Keratinocyte (primary cell): ENCODE measurements around the gene DTNBP1. TPM values are rescaled to one million over a fixed set of nuclear protein-coding genes. Genes with fewer than 3 reads are reported as not detected.

Source experiments
- DNase-seq: peaks from one replicate; pipeline ENCODE4 v3.0.0-alpha.2; 2011; ENCODE audit warnings: low read depth, missing footprints, low spot score
- FAIRE-seq: peaks from 2 replicates; lab custom pipeline; 2011; peaks lifted over from hg19 to GRCh38; lab: Jason Lieb, UNC
- H2AFZ ChIP-seq: 2 replicates; pipeline ENCODE4 v1.6.0; 2012; ENCODE audit warnings: low read length, control low read depth, inconsistent platforms; ENCODE audit not compliant: control insufficient read depth
- H3K27ac ChIP-seq: 2 replicates; pipeline ENCODE4 v1.5.1; 2011; ENCODE audit warnings: low read length; ENCODE audit not compliant: control insufficient read depth, insufficient read depth
- H3K27me3 ChIP-seq: 3 replicates; pipeline ENCODE4 v1.6.0; 2011; ENCODE audit warnings: low read length; ENCODE audit not compliant: control insufficient read depth, insufficient read depth; ENCODE audit errors: extremely low read depth
- H3K36me3 ChIP-seq, 2 experiments: 2 replicates in 1 of 2; 3 replicates in 1 of 2; pipeline ENCODE4 v1.5.1; 2011; ENCODE audit warnings: low read length in 2 of 2, mild to moderate bottlenecking in 1 of 2; ENCODE audit not compliant: control insufficient read depth in 2 of 2, insufficient read depth in 2 of 2; ENCODE audit errors: extremely low read depth in 1 of 2
- H3K4me1 ChIP-seq: 3 replicates; pipeline ENCODE4 v1.5.1; 2011; ENCODE audit warnings: low read length; ENCODE audit not compliant: control insufficient read depth, insufficient read depth; ENCODE audit errors: extremely low read depth
- H3K4me2 ChIP-seq: 3 replicates; pipeline ENCODE4 v1.6.0; 2011; ENCODE audit warnings: low read depth, low read length; ENCODE audit not compliant: control insufficient read depth, insufficient read depth; ENCODE audit errors: extremely low read depth
- H3K4me3 ChIP-seq, 3 experiments: fragments of 200-600 bp in 1 of 3; sonication (generic) in 1 of 3; 2 replicates in 2 of 3; 3 replicates in 1 of 3; pipeline ENCODE4 v1.5.1; 2011 to 2016; ENCODE audit warnings: low read length in 3 of 3, mild to moderate bottlenecking in 3 of 3, control low read depth in 2 of 3, inconsistent platforms in 1 of 3, low read depth in 1 of 3, mixed read lengths in 1 of 3, mixed run types in 1 of 3, moderate library complexity in 1 of 3; ENCODE audit not compliant: control insufficient read depth in 2 of 3, insufficient read depth in 2 of 3; ENCODE audit errors: extremely low read depth in 1 of 3
- H3K79me2 ChIP-seq: 2 replicates; pipeline ENCODE4 v1.6.0; 2012; ENCODE audit warnings: low read length; ENCODE audit not compliant: control insufficient read depth, insufficient read depth
- H3K9ac ChIP-seq: 3 replicates; pipeline ENCODE4 v1.6.0; 2011; ENCODE audit warnings: low read length; ENCODE audit not compliant: control insufficient read depth, insufficient read depth; ENCODE audit errors: extremely low read depth
- H3K9me1 ChIP-seq: 3 replicates; pipeline ENCODE4 v1.6.0; 2011; ENCODE audit warnings: low read length; ENCODE audit not compliant: control insufficient read depth, insufficient read depth; ENCODE audit errors: extremely low read depth
- H3K9me3 ChIP-seq: 2 replicates; pipeline ENCODE4 v1.5.1; 2012; ENCODE audit warnings: low read depth, low read length; ENCODE audit not compliant: control insufficient read depth
- H4K20me1 ChIP-seq: 3 replicates; pipeline ENCODE4 v1.6.0; 2011; ENCODE audit warnings: low read length; ENCODE audit not compliant: control insufficient read depth, insufficient read depth; ENCODE audit errors: extremely low read depth
- EZH2 ChIP-seq: IDR thresholded peaks from one replicate; pipeline ENCODE4 v1.6.1; 2012; ENCODE audit warnings: inconsistent platforms, mild to moderate bottlenecking, low read length, moderate library complexity
- dilution Hi-C: fragments of 300-500 bp; cut with MboI; formaldehyde crosslinking; loops from one replicate; pipeline ENCODE4 v1.7.0; 2020; ENCODE audit warnings: low sequenced_read_pairs; ENCODE audit not compliant: extremely low pct_ligation_motif_present
- polyA plus RNA-seq, 5 experiments: library from polyadenylated mRNA; depleted of rRNA in 3 of 5; stranded (reverse) in 3 of 5; stranded (forward) in 1 of 5; unstranded in 1 of 5; fragments of >200 nt; gene quantifications; 1 replicate in 1 of 5; 2 replicates in 3 of 5; 3 replicates in 1 of 5; pipeline versions ENCODE4 v1.2.1 to v1.2.3, GENCODE V29; 2011 to 2012; ENCODE audit warnings: missing spikeins in 2 of 5, low read depth in 1 of 5, low replicate concordance in 1 of 5
- TF ChIP-seq, protein P1 (sequence below), 3 experiments: IDR thresholded peaks in 1 of 3; conservative IDR thresholded peaks in 1 of 3; optimal IDR thresholded peaks in 1 of 3; 2 replicates in 2 of 3; 3 replicates in 1 of 3; pipeline versions ENCODE3 to v1.5.1; 2011; ENCODE audit warnings: low read length in 3 of 3, mild to moderate bottlenecking in 3 of 3, moderate library complexity in 2 of 3, control low read depth in 1 of 3, inconsistent platforms in 1 of 3; ENCODE audit not compliant: insufficient read depth in 2 of 3; ENCODE audit errors: extremely low read depth in 1 of 3

Gene DTNBP1
- polyA plus RNA-seq, 1 donor (not counting 4 experiments of a cell fraction or from before 2014, with no cell fraction given): 11.5 TPM

DNA sequence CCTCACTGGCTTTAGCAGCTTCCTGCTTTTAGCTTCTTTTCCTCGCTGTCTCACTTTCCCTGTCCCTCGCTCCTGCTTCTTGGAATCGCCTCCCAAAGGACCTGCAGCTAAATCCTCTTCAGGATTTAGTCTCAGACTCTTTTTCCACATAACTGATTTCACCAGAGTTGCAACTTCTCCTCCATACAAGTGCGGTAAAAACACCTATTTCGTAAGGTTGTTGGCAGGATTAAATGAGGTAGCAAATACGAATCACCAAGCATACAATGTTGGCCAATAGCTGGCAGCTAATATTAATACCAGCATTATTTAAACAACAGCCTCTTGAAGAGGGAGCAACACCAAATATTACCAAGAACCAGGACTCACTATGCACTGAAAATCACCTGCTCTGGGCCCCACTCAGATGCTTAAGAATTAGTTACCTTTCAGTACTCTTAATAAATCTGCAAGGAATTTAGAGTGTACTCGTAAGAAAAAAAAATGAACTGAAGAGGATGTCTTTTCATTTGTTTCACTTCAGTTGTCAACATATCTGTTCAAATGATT lies 123.0 kb downstream of the DTNBP1 start:
- DNase-seq (no peak), FAIRE-seq (no peak)
- dilution Hi-C loops: no loop called here
- Histone ChIP-seq H4K20me1 (no peaks in the 10 kb centered on the region), H3K9me1 (no peaks in the 10 kb centered on the region), H3K9ac (no peak overlapping the region), H3K4me1 (no peaks in the 10 kb centered on the region), H3K4me3 (no peak overlapping the region), H3K27me3 (no peaks in the 10 kb centered on the region), H2AFZ (no peak overlapping the region), H3K4me2 (no peak overlapping the region), H3K36me3 (no peaks in the 10 kb centered on the region), H3K9me3 (no peaks in the 10 kb centered on the region), H3K79me2 (no peaks in the 10 kb centered on the region), H3K27ac (no peak overlapping the region)
- no peak for TF ChIP-seq EZH2
- TF ChIP-seq, protein P1, sequence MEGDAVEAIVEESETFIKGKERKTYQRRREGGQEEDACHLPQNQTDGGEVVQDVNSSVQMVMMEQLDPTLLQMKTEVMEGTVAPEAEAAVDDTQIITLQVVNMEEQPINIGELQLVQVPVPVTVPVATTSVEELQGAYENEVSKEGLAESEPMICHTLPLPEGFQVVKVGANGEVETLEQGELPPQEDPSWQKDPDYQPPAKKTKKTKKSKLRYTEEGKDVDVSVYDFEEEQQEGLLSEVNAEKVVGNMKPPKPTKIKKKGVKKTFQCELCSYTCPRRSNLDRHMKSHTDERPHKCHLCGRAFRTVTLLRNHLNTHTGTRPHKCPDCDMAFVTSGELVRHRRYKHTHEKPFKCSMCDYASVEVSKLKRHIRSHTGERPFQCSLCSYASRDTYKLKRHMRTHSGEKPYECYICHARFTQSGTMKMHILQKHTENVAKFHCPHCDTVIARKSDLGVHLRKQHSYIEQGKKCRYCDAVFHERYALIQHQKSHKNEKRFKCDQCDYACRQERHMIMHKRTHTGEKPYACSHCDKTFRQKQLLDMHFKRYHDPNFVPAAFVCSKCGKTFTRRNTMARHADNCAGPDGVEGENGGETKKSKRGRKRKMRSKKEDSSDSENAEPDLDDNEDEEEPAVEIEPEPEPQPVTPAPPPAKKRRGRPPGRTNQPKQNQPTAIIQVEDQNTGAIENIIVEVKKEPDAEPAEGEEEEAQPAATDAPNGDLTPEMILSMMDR (optimal IDR thresholded peaks at IDR 0.05 in 1 of 3, IDR thresholded peaks at IDR 0.05 in 1 of 3, conservative IDR thresholded peaks at IDR 0.05 in 1 of 3; ENCODE audit: extremely low read depth in 1 of 3, insufficient read depth in 2 of 3, low read length in 3 of 3): no peak

DNA sequence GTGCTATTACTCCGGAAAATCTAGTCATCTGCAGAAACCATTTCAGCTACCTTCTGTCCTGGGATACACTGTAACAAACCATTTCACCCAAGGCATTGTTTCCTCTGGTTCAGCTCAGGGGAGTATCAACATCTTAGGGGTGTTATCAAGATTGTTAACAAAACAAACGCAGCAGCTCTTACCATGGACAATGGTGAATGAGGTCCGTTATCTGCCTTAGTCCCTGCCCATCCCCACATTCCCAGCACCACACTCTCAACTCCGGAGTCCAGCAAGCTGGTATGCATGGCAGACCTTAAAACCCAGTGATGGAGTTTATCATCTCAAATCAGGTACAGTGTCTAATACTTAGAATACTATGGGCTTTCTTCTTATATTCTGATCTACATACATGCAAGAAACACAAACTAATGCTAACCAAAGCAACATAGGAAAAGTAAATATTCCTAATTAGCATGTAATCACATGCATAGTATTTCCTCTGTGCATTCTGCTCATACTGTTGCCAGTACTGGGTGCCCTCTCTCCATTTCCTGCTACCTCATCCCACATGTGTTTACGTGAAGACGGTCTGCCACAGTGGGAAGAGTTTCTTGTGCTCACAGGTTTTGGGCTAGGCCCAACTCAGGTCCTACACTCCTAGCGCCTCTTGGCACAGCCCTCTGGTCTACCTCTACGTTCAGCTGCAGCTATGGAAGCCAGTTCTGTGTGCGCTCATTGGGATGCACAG lies 123.9 kb downstream of the DTNBP1 start:
- Histone ChIP-seq H3K9me3 (no peaks in the 10 kb centered on the region), H4K20me1 (no peaks in the 10 kb centered on the region), H3K9me1 (no peaks in the 10 kb centered on the region), H3K4me2 (no peak overlapping the region), H3K27ac (no peak overlapping the region), H3K4me1 (no peaks in the 10 kb centered on the region), H3K79me2 (no peaks in the 10 kb centered on the region), H2AFZ (no peak overlapping the region), H3K27me3 (no peaks in the 10 kb centered on the region), H3K9ac (no peak overlapping the region), H3K36me3 (no peaks in the 10 kb centered on the region), H3K4me3 (no peak overlapping the region)
- DNase-seq: no peak
- TF ChIP-seq, protein P1 (optimal IDR thresholded peaks at IDR 0.05 in 1 of 3, IDR thresholded peaks at IDR 0.05 in 1 of 3, conservative IDR thresholded peaks at IDR 0.05 in 1 of 3; ENCODE audit: extremely low read depth in 1 of 3, insufficient read depth in 2 of 3, low read length in 3 of 3): no peak
- TF ChIP-seq EZH2: no peak
- no peak for FAIRE-seq
- dilution Hi-C loops: no loop called here
